Effector memory CD4-positive, alpha-beta T cell (primary cell): ENCODE results near the gene TSNAXIP1.

Experiments
- DNase-seq, 3 donors: peaks; one replicate each; pipeline ENCODE4 v3.0.0-alpha.2; 2020
- H3K27ac ChIP-seq: 2 replicates; pipeline ENCODE4 v1.7.0; 2013; ENCODE audit warnings: mild to moderate bottlenecking, low read length, moderate library complexity; ENCODE audit not compliant: insufficient read depth, poor library complexity, severe bottlenecking
- H3K27me3 ChIP-seq: replicated peaks from 2 replicates; pipeline ENCODE4 v1.7.0; 2013; ENCODE audit warnings: mild to moderate bottlenecking, low read length; ENCODE audit not compliant: insufficient read depth, control insufficient read depth, poor library complexity, severe bottlenecking
- H3K36me3 ChIP-seq: 2 replicates; pipeline ENCODE4 v1.7.0; 2013; ENCODE audit warnings: mild to moderate bottlenecking, low read length, moderate library complexity; ENCODE audit not compliant: control insufficient read depth, insufficient read depth
- H3K4me1 ChIP-seq: 2 replicates; pipeline ENCODE4 v1.7.0; 2013; ENCODE audit warnings: low read length, mild to moderate bottlenecking; ENCODE audit not compliant: control insufficient read depth, insufficient read depth, poor library complexity, severe bottlenecking
- H3K4me3 ChIP-seq: 2 replicates; pipeline ENCODE4 v1.7.0; 2013; ENCODE audit warnings: low read length, low read depth, mild to moderate bottlenecking; ENCODE audit not compliant: insufficient read depth, poor library complexity, severe bottlenecking
- H3K9me3 ChIP-seq: 2 replicates; pipeline ENCODE4 v1.7.0; 2013; ENCODE audit warnings: mild to moderate bottlenecking, low read length, moderate library complexity; ENCODE audit not compliant: control insufficient read depth

The TSNAXIP1 gene

DNA sequence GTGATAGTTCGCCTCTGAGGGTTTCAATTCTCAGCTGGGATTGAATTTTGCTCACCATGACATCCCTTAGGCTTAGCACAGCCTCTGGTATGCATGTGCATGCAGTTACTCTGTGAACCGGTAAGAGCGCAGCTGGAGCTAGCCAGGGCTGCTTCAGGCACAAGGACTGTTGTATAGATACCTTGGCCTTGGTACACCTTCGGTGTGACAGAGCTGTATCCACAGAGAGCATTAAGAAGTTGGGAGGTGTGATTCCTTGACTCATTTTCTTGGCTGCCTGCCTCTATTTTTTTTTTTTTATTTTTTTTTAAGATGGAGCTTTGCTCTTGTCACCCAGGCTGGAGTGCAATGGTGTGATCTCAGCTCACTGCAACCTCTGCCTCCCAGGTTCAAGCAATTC lies 37.8 kb downstream of the TSNAXIP1 start:
- H3K4me1 ChIP-seq = peaks cover 48% of the 10 kb centered on the region
- H3K4me3 ChIP-seq = no peak overlapping the region
- H3K27ac ChIP-seq = peak overlapping the region; percentile 95
- H3K36me3 ChIP-seq = no peaks in the 10 kb centered on the region
- H3K27me3 ChIP-seq = no peaks in the 10 kb centered on the region
- no peaks in the 10 kb centered on the region for H3K9me3 ChIP-seq
- no peak for DNase-seq

DNA sequence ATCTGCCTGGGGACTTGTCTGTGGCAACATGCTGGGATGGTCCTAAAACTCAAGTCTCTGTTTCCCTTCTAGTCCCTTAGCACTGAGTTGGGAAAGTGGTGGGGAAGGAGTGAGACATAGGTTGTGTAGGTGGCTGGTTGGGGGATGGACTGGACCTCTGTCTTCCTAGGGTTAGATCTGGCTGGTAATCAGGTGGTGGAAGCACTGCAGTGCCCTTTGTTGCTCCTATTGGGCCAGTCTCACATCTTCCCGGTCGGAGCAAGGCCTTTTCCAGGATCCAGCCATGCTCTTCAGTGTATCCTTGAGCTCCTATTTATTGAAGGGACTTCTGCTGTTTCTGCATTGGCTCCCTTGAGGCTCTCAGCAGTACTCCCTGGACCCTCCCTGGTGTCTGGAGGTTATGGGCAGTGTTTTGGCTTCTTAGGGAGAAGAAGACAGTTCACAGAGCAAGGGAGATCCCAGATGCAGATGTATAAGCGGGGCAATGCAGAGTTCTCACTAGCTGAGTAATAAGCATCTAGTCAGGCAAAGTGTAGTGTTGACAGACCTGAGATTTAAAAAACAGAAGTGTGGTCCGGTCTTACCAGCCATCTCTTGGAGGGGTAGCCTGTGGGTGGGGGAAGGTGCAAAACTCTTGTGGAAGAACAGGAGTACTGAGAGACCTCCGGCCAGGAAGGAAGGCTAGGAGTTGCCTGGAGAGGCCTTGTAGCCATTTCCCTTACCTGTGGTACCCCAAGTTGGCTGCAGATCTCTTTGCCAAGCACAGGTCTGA lies 38.8 kb downstream of the TSNAXIP1 start:
- H3K27me3 ChIP-seq = no peaks in the 10 kb centered on the region
- no peak for DNase-seq
- H3K9me3 ChIP-seq = no peaks in the 10 kb centered on the region
- H3K4me3 ChIP-seq = peak overlapping the region; percentile 90
- H3K4me1 ChIP-seq = peaks cover 48% of the 10 kb centered on the region
- peak overlapping the region; percentile 89 for H3K27ac ChIP-seq
- H3K36me3 ChIP-seq = no peaks in the 10 kb centered on the region

DNA sequence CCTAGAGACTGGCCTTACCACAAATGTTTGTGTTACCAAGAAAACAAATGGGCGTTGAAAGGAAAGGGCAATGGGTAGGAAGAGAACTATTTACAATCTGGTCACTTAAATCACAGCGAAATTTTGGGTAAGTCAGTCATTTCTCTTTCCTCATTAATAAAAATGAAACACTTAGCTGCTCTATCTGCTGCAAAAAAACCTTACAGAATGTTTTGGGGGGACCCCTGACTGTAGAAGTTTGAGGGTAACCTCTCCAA lies 39.3 kb downstream of the TSNAXIP1 start:
- Histone ChIP-seq H3K4me1 (peaks cover 48% of the 10 kb centered on the region), H3K9me3 (no peaks in the 10 kb centered on the region), H3K4me3 (peak overlapping the region; percentile 90), H3K36me3 (no peaks in the 10 kb centered on the region), H3K27ac (peak overlapping the region; percentile 89), H3K27me3 (no peaks in the 10 kb centered on the region)
- DNase-seq = no peak

DNA sequence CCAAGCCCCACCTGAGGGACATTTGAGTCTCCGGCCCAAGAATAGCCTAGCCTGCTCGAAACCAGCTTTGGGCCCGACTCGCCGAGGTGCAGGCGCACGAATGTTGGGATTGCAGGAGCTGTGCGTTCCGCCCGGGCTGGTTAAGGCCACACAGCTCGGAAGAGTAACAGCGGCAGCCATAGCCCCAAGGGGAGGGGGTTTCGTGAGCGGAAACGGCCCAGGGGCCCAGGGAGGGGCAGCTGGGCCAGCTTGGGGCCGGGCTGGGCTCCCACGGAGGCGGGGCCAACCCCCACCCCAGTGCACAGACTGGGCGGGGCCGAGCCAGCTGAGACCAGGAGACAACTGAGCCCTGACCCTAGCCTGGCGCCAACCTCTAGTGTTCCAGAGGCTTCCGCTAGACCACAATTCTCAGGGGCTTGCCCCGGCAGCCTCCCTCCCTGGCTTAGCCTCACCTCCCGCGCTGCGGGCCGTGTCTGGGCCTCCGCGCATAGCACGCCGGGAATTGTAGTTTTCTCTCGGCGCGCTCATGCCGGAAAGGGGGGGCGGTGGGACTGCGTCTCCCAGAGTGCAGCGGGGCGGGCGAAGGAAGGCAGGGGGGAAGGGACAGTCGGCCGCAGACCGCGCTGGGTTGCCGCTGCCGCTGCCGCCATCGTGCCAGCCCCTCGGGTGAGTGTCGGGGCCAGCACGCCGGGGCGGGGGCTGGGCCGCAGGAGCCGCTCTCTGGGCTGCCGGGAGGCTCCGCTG lies 39.8 kb downstream of the TSNAXIP1 start, which contains the start of gene NUTF2:
Gene NUTF2 (plus strand): TSS at position 614 of the 744 bp plus-strand sequence. CDS start 18,198 bp downstream, outside the sequence.
- DNase-seq = peak; percentile 91 to 93 (median 91)
- Histone ChIP-seq H3K27ac (peak within 1 kb of the TSS; percentile 89), H3K4me1 (peaks cover 44% of the 10 kb centered on the region), H3K4me3 (peak within 1 kb of the TSS; percentile 90), H3K36me3 (no peaks in the 10 kb centered on the region), H3K27me3 (no peaks in the 10 kb centered on the region), H3K9me3 (no peaks in the 10 kb centered on the region)

DNA sequence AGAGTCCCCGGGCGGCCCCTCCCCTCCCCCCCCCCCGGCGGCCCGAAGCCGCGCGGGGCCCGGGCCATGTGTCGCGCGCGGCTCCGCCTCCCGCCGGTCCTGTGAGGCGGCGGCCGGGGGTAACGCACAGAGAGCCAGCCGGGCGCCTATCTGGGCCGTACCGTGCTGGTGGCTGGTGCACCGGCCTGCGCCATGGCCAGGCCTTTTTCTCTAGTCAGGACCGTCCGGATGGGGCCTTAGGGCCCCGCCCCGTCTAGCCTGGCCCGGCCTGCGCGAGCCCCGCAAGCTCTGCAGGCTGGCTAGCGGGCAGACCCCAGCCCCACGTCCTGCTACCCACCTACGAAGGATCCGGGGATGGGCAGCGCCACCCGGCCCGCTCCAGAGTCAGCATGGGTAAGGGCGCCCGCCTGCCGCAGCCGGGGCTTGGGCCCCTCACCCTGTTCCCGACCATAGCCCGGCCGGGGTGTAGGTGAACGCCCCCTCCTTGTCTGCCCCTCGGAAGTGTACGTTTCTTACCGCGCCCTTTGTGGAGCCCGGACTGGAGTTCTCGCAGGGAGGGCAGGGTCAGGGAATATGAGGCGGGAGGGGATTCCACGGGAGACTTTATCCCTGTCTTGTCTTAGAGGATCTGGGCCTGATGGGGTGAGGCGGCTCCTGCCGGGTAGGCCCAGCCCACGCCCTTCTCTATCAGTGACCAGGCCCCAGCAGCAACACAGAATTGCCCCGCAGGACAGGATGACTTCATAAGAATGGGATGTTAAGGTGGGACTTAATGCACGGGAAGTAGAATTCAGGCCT lies 40.6 kb downstream of the TSNAXIP1 start, which contains the start of gene CENPT:
Gene CENPT (minus strand): TSS at position 630 of the 798 bp plus-strand sequence. CDS start 13,834 bp downstream, outside the sequence.
- Histone ChIP-seq H3K4me3 (peak within 1 kb of the TSS; percentile 90), H3K4me1 (peaks cover 43% of the 10 kb centered on the region), H3K36me3 (no peaks in the 10 kb centered on the region), H3K9me3 (no peaks in the 10 kb centered on the region), H3K27ac (peak within 1 kb of the TSS; percentile 89), H3K27me3 (no peaks in the 10 kb centered on the region)
- no peak for DNase-seq

DNA sequence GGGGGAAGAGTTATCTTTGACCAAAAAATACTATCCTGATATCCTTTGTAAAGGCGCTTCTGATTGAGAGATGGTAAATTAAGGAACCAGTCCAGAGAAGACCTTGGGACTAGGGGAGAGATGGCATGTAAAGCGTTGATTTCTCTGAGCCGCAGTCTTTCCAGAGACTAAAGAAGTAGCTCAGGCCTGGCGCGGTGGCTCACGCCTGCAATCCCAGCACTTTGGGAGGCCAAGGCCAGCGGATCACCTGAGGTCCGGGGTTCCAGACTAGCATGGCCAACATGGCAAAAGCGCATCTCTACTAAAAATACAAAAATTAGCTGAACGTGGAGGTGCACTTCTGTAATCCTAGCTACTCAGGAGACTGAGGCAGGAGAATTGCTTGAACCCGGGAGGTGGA lies 41.4 kb downstream of the TSNAXIP1 start:
- no peak overlapping the region for H3K27ac ChIP-seq
- H3K4me1 ChIP-seq = peaks cover 38% of the 10 kb centered on the region
- no peak for DNase-seq
- no peaks in the 10 kb centered on the region for H3K27me3 ChIP-seq
- H3K36me3 ChIP-seq = no peaks in the 10 kb centered on the region
- H3K9me3 ChIP-seq = no peaks in the 10 kb centered on the region
- peak overlapping the region; percentile 90 for H3K4me3 ChIP-seq

DNA sequence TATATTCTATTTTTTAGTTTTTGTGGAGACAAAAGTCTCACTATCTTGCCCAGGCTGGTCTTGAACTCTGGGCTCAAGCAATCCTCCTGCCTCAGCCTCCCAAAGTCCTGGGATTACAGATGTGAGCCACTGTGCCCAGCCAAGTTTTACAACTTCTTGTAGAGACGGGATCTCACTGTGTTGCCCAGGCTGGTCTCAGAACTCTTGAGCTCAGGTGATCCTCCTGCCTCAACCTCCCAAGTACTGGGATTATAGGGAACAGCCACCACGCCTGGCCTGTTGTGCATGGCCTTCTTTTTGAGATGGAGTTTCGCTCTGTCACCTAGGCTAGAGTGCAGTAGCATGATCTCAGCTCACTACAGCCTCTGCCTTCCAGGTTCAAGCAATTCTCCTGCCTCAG lies 47.0 kb downstream of the TSNAXIP1 start:
- no peaks in the 10 kb centered on the region for H3K9me3 ChIP-seq
- H3K27me3 ChIP-seq = no peaks in the 10 kb centered on the region
- H3K27ac ChIP-seq = no peak overlapping the region
- DNase-seq = no peak
- H3K36me3 ChIP-seq = no peaks in the 10 kb centered on the region
- no peak overlapping the region for H3K4me3 ChIP-seq
- peaks cover 7% of the 10 kb centered on the region for H3K4me1 ChIP-seq

DNA sequence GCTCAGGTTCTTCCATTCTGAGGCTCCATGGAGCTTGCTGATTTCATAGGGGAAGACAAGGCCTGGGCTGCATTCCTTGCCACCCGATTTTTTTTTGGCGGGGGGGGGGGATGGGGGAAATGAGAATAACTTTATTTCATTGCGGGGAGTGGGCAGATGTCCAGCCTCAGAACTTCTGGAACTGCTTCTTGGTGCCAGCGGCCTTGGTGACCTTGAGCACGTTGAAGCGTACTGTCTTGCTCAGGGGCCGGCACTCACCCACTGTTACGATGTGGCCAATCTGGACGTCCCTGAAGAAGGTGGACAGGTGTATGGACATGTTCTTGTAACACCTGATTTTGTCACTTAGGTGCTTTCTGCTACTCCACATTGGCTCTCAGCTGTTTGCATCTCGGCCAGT lies 49.1 kb downstream of the TSNAXIP1 start:
- H3K4me1 ChIP-seq = peaks cover 7% of the 10 kb centered on the region

DNA sequence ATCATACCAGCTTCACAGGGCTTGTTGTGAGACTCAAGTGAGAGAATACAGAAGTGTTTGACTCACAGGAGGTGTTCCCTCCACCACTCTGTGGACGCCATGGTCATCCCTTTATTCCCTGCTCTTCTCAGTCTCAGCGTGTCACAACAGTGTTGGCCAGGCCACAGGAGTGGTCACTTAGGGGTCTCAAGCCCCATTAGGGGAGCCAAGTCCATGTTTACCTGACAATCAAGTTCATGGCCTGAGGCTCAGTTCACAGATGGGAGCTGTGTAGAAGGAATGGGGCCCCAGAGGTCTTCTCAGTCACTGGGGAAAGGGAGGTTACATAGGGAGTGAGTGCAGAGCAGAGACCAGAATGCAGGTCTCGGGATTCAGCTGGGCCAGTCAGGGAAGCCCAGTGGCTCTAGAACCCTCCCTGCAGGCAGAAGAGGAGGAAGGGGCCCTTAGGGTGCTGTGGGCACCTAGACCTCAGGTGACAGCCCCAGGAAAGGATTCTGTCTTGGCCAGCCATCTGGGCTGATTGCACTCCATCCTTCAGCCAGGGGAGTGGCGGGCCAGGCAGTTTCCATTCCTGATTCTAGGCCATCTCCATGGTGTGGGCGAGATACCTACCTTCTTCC lies 50.3 kb downstream of the TSNAXIP1 start:
- Histone ChIP-seq H3K36me3 (peaks cover 7% of the 10 kb centered on the region), H3K4me3 (no peak overlapping the region), H3K27ac (peak overlapping the region; percentile 55), H3K4me1 (peaks cover 7% of the 10 kb centered on the region), H3K27me3 (no peaks in the 10 kb centered on the region), H3K9me3 (no peaks in the 10 kb centered on the region)
- DNase-seq = no peak

More for the DNA sequence above, 49.1 kb downstream of the TSNAXIP1 start:
- H3K4me3 ChIP-seq = no peak overlapping the region
- H3K36me3 ChIP-seq = peaks cover 3% of the 10 kb centered on the region
- no peak overlapping the region for H3K27ac ChIP-seq
- H3K9me3 ChIP-seq = no peaks in the 10 kb centered on the region
- DNase-seq = no peak
- no peaks in the 10 kb centered on the region for H3K27me3 ChIP-seq
